ENCODE data around the gene LTO1. TPM values are rescaled to one million over a fixed set of nuclear protein-coding genes. Genes with fewer than 3 reads are reported as not detected.

The LTO1 gene
- total RNA-seq, 1 experiment from 2014 or later: 15.7 TPM

GRCh38 chr11:69657911-69658625, 17.1 kb downstream of the LTO1 start:
- no peak for DNase-seq (ENCODE audit: low read depth)

- DNase-seq (ENCODE audit: low read depth): no peak
Measured at GRCh38 chr11:69657456-69657910, 17.7 kb downstream of the LTO1 start.

- DNase-seq (ENCODE audit: low read depth): no peak
Measured at GRCh38 chr11:69656536-69657455, 18.4 kb downstream of the LTO1 start.

- no peak for DNase-seq (ENCODE audit: low read depth)
Measured at GRCh38 chr11:69655479-69656428, 19.4 kb downstream of the LTO1 start.

GRCh38 chr11:69654660-69655478, 20.3 kb downstream of the LTO1 start:
- peak; percentile 26 for DNase-seq (ENCODE audit: low read depth)

GRCh38 chr11:69654001-69654659, 21.0 kb downstream of the LTO1 start:
- no peak for DNase-seq (ENCODE audit: low read depth)

GRCh38 chr11:69653406-69653960, 21.7 kb downstream of the LTO1 start:
- DNase-seq (ENCODE audit: low read depth): no peak

- DNase-seq (ENCODE audit: low read depth): no peak
Measured at GRCh38 chr11:69652999-69653398, 22.2 kb downstream of the LTO1 start.

GRCh38 chr11:69651834-69652620, 23.1 kb downstream of the LTO1 start:
- DNase-seq (ENCODE audit: low read depth): no peak

- DNase-seq (ENCODE audit: low read depth): no peak
Measured at GRCh38 chr11:69650832-69651344, 24.3 kb downstream of the LTO1 start.

GRCh38 chr11:69650081-69650831, 24.9 kb downstream of the LTO1 start:
- no peak for DNase-seq (ENCODE audit: low read depth)

- DNase-seq (ENCODE audit: low read depth): no peak
Measured at GRCh38 chr11:69649576-69649900, 25.6 kb downstream of the LTO1 start.

- DNase-seq (ENCODE audit: low read depth): no peak
Measured at GRCh38 chr11:69648679-69649575, 26.2 kb downstream of the LTO1 start.

- no peak for DNase-seq (ENCODE audit: low read depth)
Measured at GRCh38 chr11:69647761-69648497, 27.2 kb downstream of the LTO1 start.

- no peak for DNase-seq (ENCODE audit: low read depth)
Measured at GRCh38 chr11:69647390-69647748, 27.8 kb downstream of the LTO1 start.

Measured in M059J (cell line).